RWPE1 (cell line): ENCODE measurements around the gene NAALADL2.

ENCODE experiments used
- CTCF ChIA-PET: fragments of 350-600 bp; sonication (Branson Sonifier 250); formaldehyde crosslinking; extraction: SDS; loops from one replicate; lab custom pipeline; 2021; lab: Yijun Ruan, JAX
- POLR2A ChIA-PET: fragments of 400-600 bp; formaldehyde crosslinking; extraction: SDS; loops from one replicate; lab custom pipeline; 2020; ENCODE audit warnings: antibody characterized with exemption; ENCODE audit not compliant: low non-redundant PET; lab: Yijun Ruan, JAX
- DNase-seq: peaks from one replicate; pipeline ENCODE4 v3.0.0; 2012; ENCODE audit warnings: low spot score
- H3K27ac ChIP-seq: fragments of 450-650 bp; 2 replicates; pipeline ENCODE4 v1.5.1; 2017
- TF ChIP-seq, protein P1 (sequence below): fragments of 450-650 bp; conservative IDR thresholded peaks from 2 replicates; pipeline ENCODE4 v1.5.1; 2017; ENCODE audit warnings: low read depth, mild to moderate bottlenecking

NAALADL2 gene

GRCh38 chr3:175020101-175020500 lies 161.0 kb downstream of the NAALADL2 start:
- no peak for DNase-seq
- TF ChIP-seq, protein P1, sequence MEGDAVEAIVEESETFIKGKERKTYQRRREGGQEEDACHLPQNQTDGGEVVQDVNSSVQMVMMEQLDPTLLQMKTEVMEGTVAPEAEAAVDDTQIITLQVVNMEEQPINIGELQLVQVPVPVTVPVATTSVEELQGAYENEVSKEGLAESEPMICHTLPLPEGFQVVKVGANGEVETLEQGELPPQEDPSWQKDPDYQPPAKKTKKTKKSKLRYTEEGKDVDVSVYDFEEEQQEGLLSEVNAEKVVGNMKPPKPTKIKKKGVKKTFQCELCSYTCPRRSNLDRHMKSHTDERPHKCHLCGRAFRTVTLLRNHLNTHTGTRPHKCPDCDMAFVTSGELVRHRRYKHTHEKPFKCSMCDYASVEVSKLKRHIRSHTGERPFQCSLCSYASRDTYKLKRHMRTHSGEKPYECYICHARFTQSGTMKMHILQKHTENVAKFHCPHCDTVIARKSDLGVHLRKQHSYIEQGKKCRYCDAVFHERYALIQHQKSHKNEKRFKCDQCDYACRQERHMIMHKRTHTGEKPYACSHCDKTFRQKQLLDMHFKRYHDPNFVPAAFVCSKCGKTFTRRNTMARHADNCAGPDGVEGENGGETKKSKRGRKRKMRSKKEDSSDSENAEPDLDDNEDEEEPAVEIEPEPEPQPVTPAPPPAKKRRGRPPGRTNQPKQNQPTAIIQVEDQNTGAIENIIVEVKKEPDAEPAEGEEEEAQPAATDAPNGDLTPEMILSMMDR, result no peak
- POLR2A ChIA-PET, result no interaction called here
- CTCF ChIA-PET, result no interaction called here
- no peak overlapping the region for H3K27ac ChIP-seq

GRCh38 chr3:175029828-175030227 lies 170.7 kb downstream of the NAALADL2 start:
- DNase-seq, result no peak
- ChIA-PET CTCF (no interaction called here), POLR2A (no interaction called here)
- TF ChIP-seq, protein P1, result no peak
- H3K27ac ChIP-seq, result no peak overlapping the region

- DNase-seq, result no peak
- TF ChIP-seq, protein P1, result no peak
- ChIA-PET CTCF (no interaction called here), POLR2A (no interaction called here)
- no peak overlapping the region for H3K27ac ChIP-seq
Observed at GRCh38 chr3:175039875-175040274, 180.7 kb downstream of the NAALADL2 start.

GRCh38 chr3:175041369-175041768 lies 182.2 kb downstream of the NAALADL2 start:
- H3K27ac ChIP-seq, result no peak overlapping the region
- ChIA-PET CTCF (no interaction called here), POLR2A (no interaction called here)
- DNase-seq, result no peak
- TF ChIP-seq, protein P1, result no peak

- POLR2A ChIA-PET, result no interaction called here
- H3K27ac ChIP-seq, result no peak overlapping the region
- CTCF ChIA-PET, result interaction anchor here (0.6 kb wide), 2 partner anchors 49 to 753 kb away, joined by 3 to 6 read pairs; no protein-coding TSS in a partner anchor
- DNase-seq, result no peak
- TF ChIP-seq, protein P1, result no peak
Observed at GRCh38 chr3:175046601-175047000, 187.5 kb downstream of the NAALADL2 start.

DNA sequence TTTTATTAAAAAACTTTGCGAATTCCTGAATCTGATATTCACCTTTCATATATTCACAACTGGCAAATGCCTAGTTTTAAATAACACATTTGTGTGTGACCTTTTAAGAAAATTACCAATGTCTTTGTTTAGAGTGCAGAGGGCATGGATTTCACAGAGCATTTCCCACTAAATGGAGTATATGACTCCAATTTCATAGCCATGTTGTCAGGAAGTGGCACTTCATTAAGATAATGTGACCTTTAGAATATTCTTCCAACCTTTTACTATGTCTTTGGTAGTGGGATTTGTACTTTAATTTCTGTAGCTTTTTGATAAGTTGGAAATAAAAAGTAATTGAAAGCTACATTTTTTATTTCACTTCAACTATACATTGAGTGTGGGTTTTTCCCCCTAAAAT lies 188.7 kb downstream of the NAALADL2 start:
- no peak for DNase-seq
- ChIA-PET POLR2A (no interaction called here), CTCF (interaction anchor here (0.6 kb wide), 1 partner anchor 1848 kb away, joined by 3 read pairs; no protein-coding TSS in a partner anchor)
- no peak overlapping the region for H3K27ac ChIP-seq
- TF ChIP-seq, protein P1, result no peak
